ENCODE measurements around the gene ACE2.

Gene ACE2

GRCh38 chrX:15576019-15576418 lies 24.7 kb downstream of the ACE2 start:
- no peak for TF ChIP-seq CTCF (conservative IDR thresholded peaks at IDR 0.05)
- H3K27ac ChIP-seq = peak overlapping the region; percentile 47

GRCh38 chrX:15574017-15574416 lies 26.7 kb downstream of the ACE2 start:
- H3K27ac ChIP-seq = no peak overlapping the region
- no peak for TF ChIP-seq CTCF (conservative IDR thresholded peaks at IDR 0.05)

GRCh38 chrX:15570145-15570544 lies 30.6 kb downstream of the ACE2 start:
- no peak for TF ChIP-seq CTCF (conservative IDR thresholded peaks at IDR 0.05)
- no peak overlapping the region for H3K27ac ChIP-seq

DNA sequence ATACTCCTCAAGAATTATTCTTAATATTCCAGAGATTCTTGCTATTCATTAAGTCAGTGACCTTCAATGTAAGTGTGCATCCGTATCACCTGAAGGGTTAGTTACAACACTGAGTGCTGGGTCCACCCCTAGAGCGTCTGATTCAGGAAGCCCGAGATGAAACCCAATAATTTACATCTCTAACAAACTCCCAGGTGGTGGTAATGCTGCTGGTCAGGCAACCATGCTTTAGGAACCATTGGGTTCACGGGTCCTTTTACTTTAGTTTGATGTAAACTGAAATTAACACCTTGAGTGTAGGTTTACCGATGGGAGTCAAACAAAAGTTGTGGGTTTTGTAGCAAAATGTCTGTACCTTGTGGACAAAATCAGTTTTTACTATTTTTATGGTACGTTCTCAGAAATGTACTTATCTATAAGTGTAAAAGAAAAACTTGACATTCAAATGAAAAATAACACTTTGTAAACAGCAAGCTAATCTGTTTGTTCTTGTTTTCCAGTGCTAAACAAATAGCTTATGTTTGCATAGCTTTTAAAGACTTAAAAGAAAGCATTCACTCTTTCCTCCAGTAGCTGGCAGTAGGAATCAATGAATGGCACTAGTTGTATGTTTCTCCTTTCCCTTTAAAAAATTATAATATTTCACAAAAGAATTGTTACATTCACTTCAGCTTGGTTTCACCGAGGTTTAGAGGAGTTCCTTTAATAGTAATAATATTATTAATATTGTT lies 32.7 kb downstream of the ACE2 start:
- peak overlapping the region; percentile 26; the same call in 1 of the 2 replicates for H3K27ac ChIP-seq

DNA sequence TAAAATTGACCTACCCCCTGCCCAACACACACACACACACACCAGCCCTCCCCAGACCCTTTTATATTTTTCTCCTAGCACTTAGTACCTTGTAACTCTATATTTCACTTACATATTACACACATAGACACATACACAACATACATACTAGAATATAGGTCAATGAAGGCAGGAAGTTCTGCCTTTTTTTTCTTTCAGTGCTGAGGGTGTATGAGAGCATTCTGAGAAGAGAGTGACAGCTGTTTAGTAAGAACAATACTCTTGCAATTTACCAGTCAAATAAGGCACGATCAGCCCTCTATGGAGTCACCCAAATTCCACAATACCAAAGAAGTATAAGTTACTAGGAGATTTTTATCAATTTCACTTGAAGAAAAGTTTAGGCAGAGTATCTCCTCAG lies 33.5 kb downstream of the ACE2 start:
- TF ChIP-seq CTCF (conservative IDR thresholded peaks at IDR 0.05) = no peak
- H3K27ac ChIP-seq = no peak overlapping the region

More for the DNA sequence above, 32.7 kb downstream of the ACE2 start:
- TF ChIP-seq CTCF (conservative IDR thresholded peaks at IDR 0.05) = peak; percentile 84

DNA sequence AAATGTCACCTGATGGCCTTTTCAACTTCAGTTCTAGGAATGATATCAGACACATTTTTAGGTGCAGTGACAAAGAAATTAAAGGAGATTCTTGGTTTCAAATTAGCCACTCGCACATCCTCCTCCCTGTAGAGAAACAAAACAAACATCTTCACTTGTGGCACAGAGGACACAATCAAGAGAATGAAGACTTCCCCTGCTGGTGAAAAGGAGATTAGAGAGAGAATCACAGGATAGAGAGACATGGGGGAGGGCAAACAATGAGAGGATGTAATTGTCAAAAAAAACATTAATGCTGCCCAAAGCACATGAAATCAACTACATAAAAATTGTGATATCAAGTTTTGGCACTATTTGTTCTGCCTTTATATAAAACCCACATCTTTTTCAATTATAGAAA lies 34.5 kb downstream of the ACE2 start:
- TF ChIP-seq CTCF (conservative IDR thresholded peaks at IDR 0.05) = peak; percentile 49
- no peak overlapping the region for H3K27ac ChIP-seq

DNA sequence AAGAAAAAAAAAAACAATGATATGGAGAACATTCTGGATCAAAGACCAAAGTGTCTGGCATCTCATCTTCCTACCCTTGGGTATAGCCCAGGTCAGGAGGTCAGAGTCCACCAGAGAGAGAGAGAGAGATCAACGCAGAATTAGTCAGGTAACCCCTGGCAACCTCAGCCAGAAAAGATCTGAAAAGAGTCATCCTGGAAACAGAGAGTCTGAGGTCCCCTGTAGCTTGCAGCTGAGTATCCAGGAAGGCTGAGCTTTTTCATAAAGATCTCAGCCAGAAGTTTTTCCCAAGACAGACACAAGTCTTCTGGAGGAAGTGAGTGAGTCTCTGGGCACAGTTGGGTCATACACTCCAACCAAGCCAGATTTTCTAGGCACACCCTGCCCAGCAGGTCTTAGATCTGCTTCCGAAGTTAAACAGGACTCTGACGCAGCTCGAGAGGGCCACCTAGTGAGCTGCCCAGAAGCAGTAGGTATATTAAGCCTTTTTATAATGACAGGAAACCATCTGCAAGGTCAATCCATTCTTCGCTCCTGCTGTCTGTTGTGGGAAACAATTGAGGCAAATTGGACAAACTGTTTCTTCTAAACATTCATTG lies 35.7 kb downstream of the ACE2 start:
- TF ChIP-seq CTCF (conservative IDR thresholded peaks at IDR 0.05) = peak; percentile 79
- no peak overlapping the region for H3K27ac ChIP-seq

All from VCaP (cell line).